ENCODE results near the gene LUC7L2.

LUC7L2 gene

DNA sequence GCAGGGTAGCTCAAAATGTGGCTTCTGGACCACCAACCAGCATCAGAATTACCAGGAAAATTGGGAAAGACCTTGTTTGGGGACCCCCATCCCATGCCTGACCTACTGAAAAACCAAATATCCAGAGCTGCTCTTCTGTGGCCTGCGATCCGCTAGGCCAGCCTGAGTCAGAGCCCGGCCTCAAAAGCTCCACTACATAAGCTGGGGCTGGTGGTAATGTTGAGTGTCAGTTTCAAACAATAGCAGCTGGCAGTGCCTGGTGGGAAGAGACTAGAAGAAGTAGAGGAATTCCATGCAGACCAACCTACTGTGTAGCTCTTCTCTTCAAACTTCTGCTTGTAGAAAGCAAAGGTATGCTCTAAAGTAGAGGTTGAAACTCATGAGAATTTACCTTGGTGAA, 71.8 kb downstream of the LUC7L2 start:
- H3K27ac ChIP-seq (ENCODE audit: low read length), result no peak overlapping the region
- H3K9ac ChIP-seq (ENCODE audit: low read length), result no peak overlapping the region
- no peak overlapping the region for H3K4me2 ChIP-seq (ENCODE audit: low read depth, low read length)
- H3F3A ChIP-seq (ENCODE audit: insufficient read depth, low read length), result no peaks in the 10 kb centered on the region
- no peak for TF ChIP-seq EZH2 (optimal IDR thresholded peaks at IDR 0.05; ENCODE audit: low read depth, low read length)
- TF ChIP-seq CTCF (IDR thresholded peaks at IDR 0.05; ENCODE audit: low read length), result no peak
- TF ChIP-seq EZH2phosphoT487 (IDR thresholded peaks at IDR 0.05; ENCODE audit: low read length), result no peak
- H3K4me1 ChIP-seq (ENCODE audit: low read length), result no peaks in the 10 kb centered on the region
- H3K36me3 ChIP-seq (replicated peaks; ENCODE audit: insufficient read depth, low read length), result no peaks in the 10 kb centered on the region
- H3K9me2 ChIP-seq (replicated peaks; ENCODE audit: insufficient read depth, low read length), result no peaks in the 10 kb centered on the region
- no peaks in the 10 kb centered on the region for H3K27me3 ChIP-seq (replicated peaks; ENCODE audit: insufficient read depth, low read length)
- no peak overlapping the region for H2AFZ ChIP-seq (ENCODE audit: low read length)
- no peaks in the 10 kb centered on the region for H4K20me1 ChIP-seq (ENCODE audit: insufficient read depth, low read length)
- DNase-seq, result no peak
- H3K79me2 ChIP-seq (ENCODE audit: low read length), result no peaks in the 10 kb centered on the region
- no peaks in the 10 kb centered on the region for H3K9me3 ChIP-seq (replicated peaks; ENCODE audit: insufficient read depth, low read length)
- no peak overlapping the region for H3K4me3 ChIP-seq (ENCODE audit: low read length)

DNA sequence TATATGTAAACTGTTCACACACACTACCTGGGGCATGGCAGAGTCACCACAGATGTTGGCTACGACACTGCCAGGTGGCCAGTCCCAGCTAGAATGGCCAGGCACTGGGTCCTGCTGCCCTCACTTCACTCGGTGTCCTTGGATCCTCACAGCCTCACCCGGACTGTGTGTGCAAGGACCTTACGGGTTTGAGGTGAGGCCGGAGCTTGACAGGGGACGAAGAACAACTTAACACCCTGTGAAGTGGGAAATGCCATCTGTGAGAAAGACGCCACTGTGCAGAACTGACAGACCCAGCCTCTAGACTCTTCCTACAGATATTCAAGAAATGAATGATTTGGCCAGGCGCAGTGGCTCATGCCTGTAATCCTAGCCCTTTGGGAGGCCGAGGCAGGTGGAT, 77.1 kb downstream of the LUC7L2 start:
- no peaks in the 10 kb centered on the region for H3F3A ChIP-seq (ENCODE audit: insufficient read depth, low read length)
- H3K27me3 ChIP-seq (replicated peaks; ENCODE audit: insufficient read depth, low read length), result no peaks in the 10 kb centered on the region
- no peak overlapping the region for H3K27ac ChIP-seq (ENCODE audit: low read length)
- no peaks in the 10 kb centered on the region for H3K79me2 ChIP-seq (ENCODE audit: low read length)
- no peak overlapping the region for H2AFZ ChIP-seq (ENCODE audit: low read length)
- H3K4me2 ChIP-seq (ENCODE audit: low read depth, low read length), result no peak overlapping the region
- H3K9me2 ChIP-seq (replicated peaks; ENCODE audit: insufficient read depth, low read length), result no peaks in the 10 kb centered on the region
- DNase-seq, result no peak
- H4K20me1 ChIP-seq (ENCODE audit: insufficient read depth, low read length), result no peaks in the 10 kb centered on the region
- H3K36me3 ChIP-seq (replicated peaks; ENCODE audit: insufficient read depth, low read length), result no peaks in the 10 kb centered on the region
- no peak overlapping the region for H3K4me3 ChIP-seq (ENCODE audit: low read length)
- H3K4me1 ChIP-seq (ENCODE audit: low read length), result no peaks in the 10 kb centered on the region
- no peaks in the 10 kb centered on the region for H3K9me3 ChIP-seq (replicated peaks; ENCODE audit: insufficient read depth, low read length)
- TF ChIP-seq CTCF (IDR thresholded peaks at IDR 0.05; ENCODE audit: low read length) (no peak), EZH2phosphoT487 (IDR thresholded peaks at IDR 0.05; ENCODE audit: low read length) (no peak), EZH2 (optimal IDR thresholded peaks at IDR 0.05; ENCODE audit: low read depth, low read length) (no peak)
- no peak overlapping the region for H3K9ac ChIP-seq (ENCODE audit: low read length)

DNA sequence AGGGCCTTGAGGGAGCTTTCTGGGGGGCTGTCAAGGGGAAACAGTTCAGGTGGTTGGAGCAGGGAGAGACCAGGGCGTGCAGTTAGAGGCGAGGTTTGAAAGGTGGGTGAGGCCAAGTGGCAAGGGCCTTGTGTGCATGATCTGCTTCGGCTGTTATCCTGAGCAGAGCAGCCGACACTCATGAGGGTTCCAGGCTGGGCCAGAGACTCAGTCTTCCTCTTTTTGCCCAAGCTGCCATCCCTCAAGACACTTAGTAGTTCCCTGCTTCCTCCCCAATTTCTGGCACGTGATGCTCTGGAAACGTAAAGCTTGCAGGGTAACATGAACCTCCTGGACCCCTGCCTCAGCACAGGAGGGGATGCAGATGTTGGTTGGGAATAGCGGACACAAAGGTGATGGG, 79.7 kb downstream of the LUC7L2 start:
- Histone ChIP-seq H3K27ac (ENCODE audit: low read length) (no peak overlapping the region), H3F3A (ENCODE audit: insufficient read depth, low read length) (no peaks in the 10 kb centered on the region), H2AFZ (ENCODE audit: low read length) (no peak overlapping the region), H3K9me2 (replicated peaks; ENCODE audit: insufficient read depth, low read length) (no peaks in the 10 kb centered on the region), H3K36me3 (replicated peaks; ENCODE audit: insufficient read depth, low read length) (no peaks in the 10 kb centered on the region), H3K4me2 (ENCODE audit: low read depth, low read length) (no peak overlapping the region), H3K27me3 (replicated peaks; ENCODE audit: insufficient read depth, low read length) (no peaks in the 10 kb centered on the region), H4K20me1 (ENCODE audit: insufficient read depth, low read length) (no peaks in the 10 kb centered on the region), H3K4me3 (ENCODE audit: low read length) (no peak overlapping the region), H3K4me1 (ENCODE audit: low read length) (no peaks in the 10 kb centered on the region), H3K9me3 (replicated peaks; ENCODE audit: insufficient read depth, low read length) (no peaks in the 10 kb centered on the region), H3K9ac (ENCODE audit: low read length) (no peak overlapping the region), H3K79me2 (ENCODE audit: low read length) (no peaks in the 10 kb centered on the region)
- no peak for DNase-seq
- no peak for TF ChIP-seq CTCF (IDR thresholded peaks at IDR 0.05; ENCODE audit: low read length)
- no peak for TF ChIP-seq EZH2phosphoT487 (IDR thresholded peaks at IDR 0.05; ENCODE audit: low read length)
- TF ChIP-seq EZH2 (optimal IDR thresholded peaks at IDR 0.05; ENCODE audit: low read depth, low read length), result no peak

Measured in MM.1S (cell line).